MM.1S (cell line): ENCODE measurements around the gene SYNJ2BP.

Source experiments
- DNase-seq: peaks from one replicate; pipeline ENCODE4 v3.0.0-alpha.2; 2015
- H2AFZ ChIP-seq: fragments of 300-600 bp; sonication (generic); 2 replicates; pipeline ENCODE4 v1.6.0; 2016; ENCODE audit warnings: antibody characterized with exemption, low read length
- H3F3A ChIP-seq: fragments of 300-600 bp; sonication (generic); 2 replicates; pipeline ENCODE4 v1.6.1; 2016; ENCODE audit warnings: mild to moderate bottlenecking, antibody characterized with exemption, low read length, moderate library complexity, mixed read lengths; ENCODE audit not compliant: insufficient read depth
- H3K27ac ChIP-seq: fragments of 300-600 bp; sonication (generic); 2 replicates; pipeline ENCODE4 v1.5.1; 2016; ENCODE audit warnings: mild to moderate bottlenecking, low read length
- H3K27me3 ChIP-seq: fragments of 300-600 bp; sonication (generic); replicated peaks from 2 replicates; pipeline ENCODE4 v1.6.0; 2016; ENCODE audit warnings: low read length; ENCODE audit not compliant: insufficient read depth
- H3K36me3 ChIP-seq: fragments of 300-600 bp; sonication (generic); replicated peaks from 2 replicates; pipeline ENCODE4 v1.6.1; 2016; ENCODE audit warnings: mild to moderate bottlenecking, low read length, mixed read lengths; ENCODE audit not compliant: insufficient read depth
- H3K4me1 ChIP-seq: fragments of 300-600 bp; sonication (generic); 2 replicates; pipeline ENCODE4 v1.6.1; 2016; ENCODE audit warnings: low read length, mixed read lengths
- H3K4me2 ChIP-seq: fragments of 300-600 bp; sonication (generic); 2 replicates; pipeline ENCODE4 v1.6.0; 2016; ENCODE audit warnings: low read depth, low read length
- H3K4me3 ChIP-seq: fragments of 300-600 bp; sonication (generic); 2 replicates; pipeline ENCODE4 v1.5.1; 2016; ENCODE audit warnings: low read length, mixed read lengths
- H3K79me2 ChIP-seq: fragments of 300-600 bp; sonication (generic); 2 replicates; pipeline ENCODE4 v1.6.1; 2016; ENCODE audit warnings: mixed run types, low read length, mixed read lengths
- H3K9ac ChIP-seq: fragments of 300-600 bp; sonication (generic); 2 replicates; pipeline ENCODE4 v1.6.1; 2016; ENCODE audit warnings: low read length, mixed read lengths
- H3K9me2 ChIP-seq: fragments of 300-600 bp; sonication (generic); replicated peaks from 2 replicates; pipeline ENCODE4 v1.6.1; 2016; ENCODE audit warnings: mild to moderate bottlenecking, low read length, mixed read lengths; ENCODE audit not compliant: insufficient read depth
- H3K9me3 ChIP-seq: fragments of 300-600 bp; sonication (generic); replicated peaks from 2 replicates; pipeline ENCODE4 v1.6.1; 2016; ENCODE audit warnings: mild to moderate bottlenecking, low read length, mixed read lengths; ENCODE audit not compliant: insufficient read depth
- H4K20me1 ChIP-seq: fragments of 300-600 bp; sonication (generic); 2 replicates; pipeline ENCODE4 v1.6.1; 2016; ENCODE audit warnings: mild to moderate bottlenecking, low read length, moderate library complexity, mixed read lengths; ENCODE audit not compliant: insufficient read depth
- EZH2 ChIP-seq: fragments of 300-600 bp; sonication (generic); optimal IDR thresholded peaks from 2 replicates; pipeline ENCODE3; 2017; ENCODE audit warnings: low read depth, mild to moderate bottlenecking, antibody characterized with exemption, low read length, mixed read lengths
- EZH2phosphoT487 ChIP-seq: fragments of 300-600 bp; sonication (generic); IDR thresholded peaks from 2 replicates; pipeline ENCODE4 v1.6.1; 2018; ENCODE audit warnings: antibody characterized with exemption, low read length
- TF ChIP-seq, protein P1 (sequence below): fragments of 300-600 bp; sonication (generic); IDR thresholded peaks from 2 replicates; pipeline ENCODE4 v1.5.1; 2016; ENCODE audit warnings: antibody characterized with exemption, low read length, mixed read lengths

The SYNJ2BP gene

GRCh38 chr14:70378696-70379095, 38.2 kb downstream of the SYNJ2BP start:
- H3K27ac ChIP-seq, result no peak overlapping the region

More at GRCh38 chr14:70378696-70379095, 38.2 kb downstream of the SYNJ2BP start:
- Histone ChIP-seq H2AFZ (no peak overlapping the region), H3K27me3 (no peaks in the 10 kb centered on the region), H3K4me3 (no peak overlapping the region), H3K4me1 (no peaks in the 10 kb centered on the region), H3F3A (no peaks in the 10 kb centered on the region), H3K4me2 (no peak overlapping the region), H3K9ac (no peak overlapping the region), H3K36me3 (no peaks in the 10 kb centered on the region), H3K9me2 (no peaks in the 10 kb centered on the region), H3K79me2 (no peaks in the 10 kb centered on the region), H4K20me1 (no peaks in the 10 kb centered on the region), H3K9me3 (no peaks in the 10 kb centered on the region)
- TF ChIP-seq, protein P1, sequence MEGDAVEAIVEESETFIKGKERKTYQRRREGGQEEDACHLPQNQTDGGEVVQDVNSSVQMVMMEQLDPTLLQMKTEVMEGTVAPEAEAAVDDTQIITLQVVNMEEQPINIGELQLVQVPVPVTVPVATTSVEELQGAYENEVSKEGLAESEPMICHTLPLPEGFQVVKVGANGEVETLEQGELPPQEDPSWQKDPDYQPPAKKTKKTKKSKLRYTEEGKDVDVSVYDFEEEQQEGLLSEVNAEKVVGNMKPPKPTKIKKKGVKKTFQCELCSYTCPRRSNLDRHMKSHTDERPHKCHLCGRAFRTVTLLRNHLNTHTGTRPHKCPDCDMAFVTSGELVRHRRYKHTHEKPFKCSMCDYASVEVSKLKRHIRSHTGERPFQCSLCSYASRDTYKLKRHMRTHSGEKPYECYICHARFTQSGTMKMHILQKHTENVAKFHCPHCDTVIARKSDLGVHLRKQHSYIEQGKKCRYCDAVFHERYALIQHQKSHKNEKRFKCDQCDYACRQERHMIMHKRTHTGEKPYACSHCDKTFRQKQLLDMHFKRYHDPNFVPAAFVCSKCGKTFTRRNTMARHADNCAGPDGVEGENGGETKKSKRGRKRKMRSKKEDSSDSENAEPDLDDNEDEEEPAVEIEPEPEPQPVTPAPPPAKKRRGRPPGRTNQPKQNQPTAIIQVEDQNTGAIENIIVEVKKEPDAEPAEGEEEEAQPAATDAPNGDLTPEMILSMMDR, result no peak
- TF ChIP-seq EZH2phosphoT487 (no peak), EZH2 (no peak)
- DNase-seq, result no peak
